T-helper 1 cell (primary cell): Measurements from ENCODE around the gene HCN3.
A peak's percentile ranks its signal among the peaks of the same experiment; 100 is the strongest.
"Not testable (repeated sequence)": the region's sequence is repeated elsewhere in the genome, so short reads cannot be mapped to it uniquely, and the experiment has no call there.

Experiments used
- DNase-seq, 5 donors: peaks; one replicate each; pipeline ENCODE4 v3.0.0-alpha.2; 2012 to 2020
- total RNA-seq, 4 donors: gene quantifications; one replicate each; lab custom pipeline; 2026; lab: John Stamatoyannopoulos, UW

Gene HCN3
- 2.0 to 4.6 (median 2.9) reads per million in 4 donors for total RNA-seq

DNA sequence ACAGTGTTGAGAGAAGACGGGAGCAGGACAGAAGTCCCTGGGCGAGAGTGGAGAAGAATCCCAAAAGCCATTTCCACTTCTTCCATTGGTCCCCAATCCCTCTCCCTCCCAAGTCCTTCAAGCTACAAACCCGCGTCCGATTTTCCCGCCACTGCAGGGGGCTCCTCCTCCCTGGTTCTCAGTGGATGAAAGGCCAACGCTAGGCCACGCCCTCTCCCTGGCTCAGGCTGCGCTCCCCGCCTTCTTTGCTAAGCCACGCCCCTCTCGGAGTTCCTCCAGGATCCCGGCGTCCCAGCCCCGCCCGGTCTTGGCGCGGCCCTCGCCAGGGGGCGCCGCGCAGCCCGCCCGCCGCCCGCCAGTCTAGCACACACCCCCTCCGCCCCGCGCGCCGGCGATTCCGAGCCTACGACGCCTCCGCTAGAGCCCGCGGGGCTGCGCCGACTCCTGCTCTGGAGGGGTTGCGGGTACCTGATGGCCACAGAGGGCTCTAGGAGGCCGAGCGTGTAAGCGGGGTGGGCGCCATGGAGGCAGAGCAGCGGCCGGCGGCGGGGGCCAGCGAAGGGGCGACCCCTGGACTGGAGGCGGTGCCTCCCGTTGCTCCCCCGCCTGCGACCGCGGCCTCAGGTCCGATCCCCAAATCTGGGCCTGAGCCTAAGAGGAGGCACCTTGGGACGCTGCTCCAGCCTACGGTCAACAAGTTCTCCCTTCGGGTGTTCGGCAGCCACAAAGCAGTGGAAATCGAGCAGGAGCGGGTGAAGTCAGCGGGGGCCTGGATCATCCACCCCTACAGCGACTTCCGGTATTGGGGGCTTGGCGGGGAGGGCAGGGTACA lies at the start of gene HCN3:
Gene HCN3 (plus strand): TSS at position 394 of the 832 bp plus-strand sequence. CDS start 128 bp downstream, at position 522.
- peak; percentile 86 to 89 (median 88) for DNase-seq

DNA sequence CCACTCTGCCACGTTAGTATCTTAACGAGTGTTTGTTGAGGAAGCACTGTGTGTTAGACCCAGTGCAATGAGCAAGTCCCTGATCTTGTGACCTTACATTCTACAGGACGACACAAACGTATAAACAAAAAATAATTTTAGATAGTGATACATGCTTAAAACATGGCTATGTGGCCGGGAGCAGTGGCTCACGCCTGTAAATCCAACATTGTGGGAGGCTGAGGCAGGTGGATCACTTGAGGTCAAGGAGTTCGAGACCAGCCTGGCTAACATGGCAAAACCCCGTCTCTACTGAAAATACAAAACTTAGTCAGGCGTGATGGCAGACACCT lies 49.2 kb upstream of the HCN3 start:
- no peak for DNase-seq

DNA sequence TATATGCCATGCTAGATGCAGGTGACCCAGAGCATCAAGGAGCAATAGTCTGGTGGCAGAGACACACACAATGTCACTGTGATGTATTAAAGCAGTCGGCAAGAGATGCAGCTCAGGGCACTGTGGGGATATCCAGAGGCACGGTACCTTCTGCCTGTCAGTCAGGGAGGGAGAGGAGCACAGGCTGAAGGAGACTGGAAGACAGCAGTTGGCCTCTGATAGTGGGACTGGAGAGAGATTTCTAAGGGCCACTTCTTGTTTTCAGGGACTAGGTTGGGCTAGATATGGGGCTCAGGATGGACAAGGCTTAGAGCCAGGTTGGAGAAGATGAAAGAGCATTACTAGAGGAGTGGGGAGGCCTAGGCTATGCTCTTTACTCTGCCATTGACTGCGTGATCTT lies 46.0 kb upstream of the HCN3 start:
- DNase-seq: not testable (repeated sequence)

DNA sequence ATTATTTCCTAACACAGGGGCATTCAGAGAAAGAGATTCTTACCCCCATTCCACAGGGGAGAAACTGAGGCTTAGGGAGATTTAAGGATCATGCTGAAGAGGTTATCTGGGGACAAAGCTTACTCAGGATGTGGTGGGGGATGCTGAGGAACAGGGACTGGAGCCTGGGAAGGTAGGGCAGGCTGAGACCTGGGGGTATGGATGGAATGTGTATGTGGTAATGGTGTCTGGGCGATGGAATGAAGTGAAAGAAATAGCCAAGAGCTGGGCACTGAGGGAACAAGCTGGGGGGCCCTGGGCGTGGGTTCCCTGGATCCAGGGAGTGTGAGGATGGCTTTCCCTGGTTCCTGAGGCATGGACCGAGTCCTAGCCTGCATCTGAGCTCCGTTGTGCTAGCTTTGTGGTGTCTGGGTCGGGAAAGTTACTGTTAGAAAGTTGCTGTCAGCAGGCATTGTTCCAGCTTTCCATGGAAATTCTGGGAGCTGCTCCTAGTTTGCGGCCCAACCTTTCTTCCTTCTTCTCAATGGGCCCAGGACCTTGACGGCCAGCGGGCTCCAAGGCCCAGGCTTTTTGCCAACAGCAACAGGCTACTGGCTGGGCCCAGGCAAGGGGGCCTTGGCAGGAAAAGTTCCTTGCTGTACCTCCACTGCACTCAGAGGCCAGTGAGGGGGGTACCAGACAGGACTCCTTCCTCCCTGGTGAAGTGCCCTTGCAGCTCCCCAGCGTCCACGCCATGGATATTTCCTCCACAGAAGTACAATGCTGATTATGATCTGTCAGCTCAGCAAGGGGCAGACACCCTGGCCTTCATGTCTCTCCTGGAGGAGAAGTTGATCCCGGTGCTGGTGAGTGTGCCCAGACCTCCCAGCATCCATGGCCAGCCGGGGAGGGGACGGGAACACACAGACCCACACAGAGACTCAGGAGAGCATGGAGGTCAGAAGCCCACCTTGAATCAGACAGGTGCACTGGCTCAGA lies 45.0 kb upstream of the HCN3 start:
- not testable (repeated sequence) for DNase-seq

DNA sequence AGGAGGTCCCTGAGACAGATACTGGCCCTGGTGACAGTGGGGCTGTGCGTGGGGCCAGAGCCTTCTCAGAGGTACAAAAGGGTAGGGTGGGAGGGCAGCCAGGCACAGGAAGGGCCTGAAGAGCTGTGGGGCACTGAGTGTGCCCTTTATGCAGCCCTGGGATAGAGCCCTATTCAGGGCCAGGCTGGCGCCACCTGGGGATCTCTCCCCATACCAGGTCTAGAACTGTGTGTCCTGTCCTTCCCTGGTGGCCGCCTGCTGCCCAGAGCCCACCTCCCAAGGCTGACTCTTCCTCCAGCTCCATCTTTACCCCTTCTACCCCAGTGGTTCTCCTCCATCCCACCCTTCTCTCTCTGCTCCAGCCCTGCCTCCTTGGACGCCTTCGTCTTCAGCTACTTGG lies 43.8 kb upstream of the HCN3 start:
- DNase-seq: not testable (repeated sequence)

DNA sequence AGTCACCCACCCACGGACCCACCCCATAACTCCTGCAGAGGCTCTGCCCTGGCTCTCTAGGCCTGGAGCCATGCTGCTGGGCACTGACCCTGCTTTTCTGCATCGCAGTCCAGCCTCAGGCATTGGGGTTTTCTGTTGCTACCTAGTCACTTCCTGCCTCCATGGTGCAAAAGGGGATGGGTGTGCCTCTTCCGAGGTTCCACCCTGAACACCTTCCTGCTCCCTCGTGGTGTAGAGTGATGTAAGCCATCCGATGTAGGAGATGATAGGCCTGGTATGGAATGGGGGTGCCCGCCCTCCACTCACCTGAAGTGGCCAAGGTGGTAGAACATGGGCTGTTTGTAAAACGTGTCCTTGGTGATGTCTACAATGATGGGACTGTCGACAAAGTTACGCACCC lies 41.9 kb upstream of the HCN3 start:
- not testable (repeated sequence) for DNase-seq

DNA sequence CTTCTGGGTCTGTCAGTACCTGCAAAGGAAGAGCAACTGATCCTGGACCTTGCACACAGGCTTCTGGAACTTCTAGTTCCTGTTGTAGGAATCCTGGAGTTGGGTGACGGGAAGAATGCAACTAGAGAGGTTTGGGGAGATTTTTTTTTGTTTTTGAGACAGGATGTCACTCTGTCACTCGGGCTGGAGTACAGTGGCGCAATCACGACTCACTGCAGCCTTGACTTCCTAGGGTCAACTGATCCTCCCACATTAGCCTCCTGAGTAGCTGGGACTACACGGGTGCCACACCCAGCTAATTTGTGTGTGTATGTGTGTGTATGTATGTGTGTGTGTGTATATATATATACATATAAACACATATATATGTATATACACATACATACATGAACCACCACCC lies 40.8 kb upstream of the HCN3 start:
- DNase-seq: no peak

DNA sequence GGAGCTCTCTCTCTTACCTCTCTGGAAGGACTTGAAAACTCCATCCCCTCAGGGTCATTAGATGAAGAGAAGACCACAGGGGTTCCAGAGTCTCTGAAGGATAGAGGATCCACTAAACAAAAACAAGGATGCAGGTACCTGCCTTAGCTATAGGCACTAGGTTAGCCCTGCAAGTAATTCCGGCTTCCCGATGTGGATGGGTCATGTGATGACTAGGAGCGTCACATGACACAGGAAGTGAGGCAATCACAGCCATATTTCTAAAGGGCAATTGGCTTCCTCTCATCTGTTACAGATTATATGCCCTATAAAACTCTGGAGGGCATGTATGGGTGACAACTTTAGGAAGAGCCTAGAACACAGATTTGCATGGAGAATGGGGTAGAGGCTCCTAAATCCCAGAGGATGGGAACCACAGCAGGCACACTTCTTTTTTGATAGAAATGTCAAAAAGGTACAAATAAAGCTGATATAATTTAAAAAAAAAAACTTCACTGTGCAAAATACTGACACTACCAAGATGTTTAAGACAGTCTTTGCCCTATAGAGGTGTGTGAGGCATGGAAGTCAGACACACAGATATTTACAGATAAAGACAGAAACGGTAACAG lies 36.1 kb upstream of the HCN3 start:
- DNase-seq: peak; percentile 28 to 82 (median 56)

DNA sequence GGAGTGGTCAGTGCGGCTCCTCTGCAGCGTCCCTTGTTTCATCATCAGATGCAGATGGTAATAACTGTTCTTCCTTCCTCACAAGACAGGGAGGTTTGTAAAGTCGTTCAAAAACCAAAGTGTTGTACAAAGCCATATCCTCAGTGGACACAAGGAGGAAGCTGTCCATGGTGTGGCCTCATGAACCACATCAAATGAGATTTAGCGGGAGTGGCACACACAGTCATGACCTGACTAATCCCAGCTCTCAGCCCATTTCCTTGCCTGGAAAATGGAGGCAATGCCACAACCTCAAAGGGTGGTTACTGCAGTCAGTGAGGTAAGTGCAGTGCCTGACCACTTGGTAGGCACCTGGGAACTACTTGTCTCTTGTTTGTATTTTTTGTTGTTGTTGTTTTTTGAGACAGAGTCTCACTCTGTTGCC lies 35.4 kb upstream of the HCN3 start:
- peak in 1 of 5 donors; percentile 27 for DNase-seq

DNA sequence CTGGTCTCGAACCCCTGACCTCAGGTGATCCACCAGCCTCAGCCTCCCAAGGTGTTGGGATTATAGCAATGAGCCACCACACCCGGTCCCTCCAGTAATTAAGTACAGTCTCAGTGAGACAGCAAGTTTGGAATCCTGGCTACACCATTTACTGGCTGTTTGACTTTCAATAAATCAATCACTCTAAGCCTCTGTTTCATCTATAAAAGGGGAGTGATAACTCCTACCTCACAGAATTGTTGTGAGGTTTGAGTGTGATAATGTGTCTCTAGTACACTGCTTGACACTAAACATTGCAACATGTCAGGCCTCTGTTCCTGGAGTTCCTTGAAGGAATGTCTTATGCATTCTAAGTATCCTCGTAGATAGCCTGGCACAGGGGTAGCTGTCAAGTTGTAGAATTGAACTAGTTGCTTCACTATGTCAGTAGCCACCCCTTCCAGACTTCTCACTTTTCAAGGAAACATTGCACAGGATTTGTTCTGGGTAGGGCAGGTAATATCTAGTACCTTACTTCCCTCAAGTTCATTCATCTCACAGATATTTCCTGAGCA lies 34.4 kb upstream of the HCN3 start:
- DNase-seq: no peak

DNA sequence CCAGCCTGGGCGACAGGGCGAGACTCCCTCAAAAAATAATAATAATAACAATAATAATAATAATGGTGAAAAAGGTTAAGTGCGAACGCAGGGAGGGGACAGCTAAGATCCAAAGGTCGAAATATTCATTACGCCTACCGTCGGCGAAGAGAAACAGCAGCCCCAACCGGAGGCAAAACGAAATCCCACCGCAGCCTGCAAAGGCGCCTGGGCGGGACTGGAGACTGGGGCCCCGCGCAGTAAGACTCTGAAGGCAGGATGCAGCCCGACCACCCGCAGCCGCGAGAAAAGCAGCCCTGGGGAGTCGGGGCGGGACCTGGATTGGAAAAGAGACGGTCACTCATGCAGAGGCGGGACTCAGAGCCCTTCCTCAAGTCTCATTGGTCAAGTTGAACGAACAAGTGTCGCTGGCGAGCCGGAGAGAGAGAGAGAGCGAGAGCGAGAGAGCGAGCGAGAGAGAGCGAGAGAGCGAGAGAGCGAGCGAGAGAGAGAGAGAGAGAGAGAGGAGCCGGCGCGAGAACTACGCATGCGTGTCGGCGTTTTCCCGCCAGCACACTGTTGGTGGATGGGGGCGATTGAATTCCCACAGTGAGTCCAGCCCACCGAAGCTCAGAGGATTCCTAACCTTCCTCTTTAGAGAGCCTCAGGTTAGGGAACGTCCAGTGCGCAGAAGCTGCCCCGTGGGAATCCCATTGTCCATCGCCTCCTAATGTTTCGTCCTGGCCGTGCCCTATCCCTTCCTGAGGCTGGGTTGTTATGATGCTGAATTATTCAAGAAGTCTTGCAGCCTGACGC lies 32.7 kb upstream of the HCN3 start:
- peak; percentile 87 to 99 (median 90) for DNase-seq

DNA sequence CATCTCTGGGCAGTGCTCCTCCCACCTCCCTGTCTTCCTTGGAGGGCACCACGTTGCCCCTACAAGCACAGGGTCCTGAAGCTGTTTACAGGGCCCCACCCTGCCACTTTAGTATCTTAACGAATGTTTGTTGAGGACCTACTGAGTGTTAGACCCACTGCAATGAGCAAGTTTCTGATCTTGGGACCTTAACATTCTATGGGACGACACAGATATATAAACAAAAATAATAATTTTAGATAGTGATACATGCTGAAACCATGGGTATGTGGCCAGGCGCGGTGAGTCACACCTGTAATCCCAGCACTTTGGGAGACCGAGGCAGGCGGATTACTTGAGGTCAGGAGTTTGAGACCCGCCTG lies 32.1 kb upstream of the HCN3 start:
- no peak for DNase-seq

DNA sequence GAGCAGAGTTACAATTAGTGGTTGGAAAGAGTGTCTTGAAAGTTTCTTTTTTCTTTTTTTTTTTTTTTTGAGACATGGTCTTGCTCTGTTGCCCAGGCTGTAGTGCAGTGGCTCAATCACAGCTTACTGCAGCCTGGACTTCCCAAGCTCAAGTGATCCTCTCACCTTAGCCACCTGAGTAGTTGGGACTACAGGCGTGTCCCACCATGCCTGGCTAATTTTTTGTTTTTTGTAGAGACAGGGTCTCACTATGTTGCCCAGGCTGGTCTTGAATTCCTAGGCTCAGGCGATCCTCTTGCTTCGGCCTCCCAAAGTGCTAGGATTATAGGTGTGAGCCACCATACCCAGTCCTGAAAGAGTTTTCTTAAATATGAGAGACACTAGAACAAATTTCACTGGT lies 30.5 kb upstream of the HCN3 start:
- DNase-seq: not testable (repeated sequence)

DNA sequence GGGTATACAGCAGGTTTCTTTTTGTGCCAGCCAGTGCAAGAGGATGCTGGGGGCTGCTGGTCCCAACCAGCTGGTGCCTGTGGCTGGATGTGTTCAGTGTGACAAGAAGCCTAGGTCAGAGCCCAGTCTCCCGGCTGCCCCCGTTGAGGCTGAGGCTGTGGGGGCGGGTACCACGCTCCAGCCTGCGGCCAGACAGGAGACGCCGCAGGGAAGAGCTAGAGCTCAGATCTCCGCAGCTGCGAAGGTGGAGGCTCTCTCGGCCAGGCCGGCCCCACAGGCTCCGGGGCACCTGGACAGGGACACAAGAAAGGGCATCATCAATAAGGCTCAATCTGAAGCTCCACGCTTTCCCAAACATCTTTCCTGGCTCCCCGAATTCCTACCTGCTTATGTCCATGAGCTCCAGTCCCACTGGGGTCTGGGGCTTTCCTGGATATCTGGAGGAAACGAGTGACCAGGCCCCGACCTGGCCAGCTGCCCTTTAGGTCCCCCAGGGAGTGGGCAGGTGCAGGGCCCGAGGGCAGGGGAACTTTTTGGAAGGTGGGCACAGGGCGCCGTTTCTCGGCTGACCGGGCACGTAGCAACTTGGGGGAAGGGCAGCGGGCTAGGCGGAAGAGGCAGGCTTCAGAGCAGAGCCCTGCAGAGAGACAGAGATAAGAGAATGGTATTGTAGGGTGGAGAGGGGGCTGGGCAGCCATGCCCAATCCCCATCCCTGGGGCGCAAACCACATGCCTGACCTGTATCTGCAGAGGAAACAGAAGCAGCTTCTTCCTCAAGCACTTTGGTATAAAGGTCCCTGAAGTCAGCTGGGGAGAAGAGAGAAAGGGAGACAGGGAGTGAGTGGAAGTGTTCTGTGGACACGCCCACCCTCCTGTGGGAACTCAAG lies 29.4 kb upstream of the HCN3 start:
- DNase-seq: no peak

DNA sequence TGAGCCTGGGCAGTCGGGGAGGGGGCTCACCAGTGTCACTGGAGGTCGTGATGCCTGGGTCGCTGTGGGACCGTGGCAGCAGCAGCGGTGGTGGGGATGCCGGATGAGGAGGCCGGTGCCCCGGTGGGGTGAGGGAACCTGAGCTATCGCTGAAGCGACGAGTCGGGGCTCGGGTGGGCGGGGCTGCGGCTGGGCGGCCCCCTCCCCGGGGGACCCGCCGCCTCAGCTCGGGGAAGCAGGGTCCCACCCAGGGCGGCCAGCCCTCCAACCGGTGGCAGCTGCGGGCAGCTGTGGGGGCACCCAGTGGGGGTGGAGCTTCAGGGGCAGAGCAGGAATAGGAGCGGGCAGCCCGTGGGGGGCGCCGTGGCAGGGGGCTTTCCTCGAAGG lies 27.0 kb upstream of the HCN3 start:
- no peak for DNase-seq

DNA sequence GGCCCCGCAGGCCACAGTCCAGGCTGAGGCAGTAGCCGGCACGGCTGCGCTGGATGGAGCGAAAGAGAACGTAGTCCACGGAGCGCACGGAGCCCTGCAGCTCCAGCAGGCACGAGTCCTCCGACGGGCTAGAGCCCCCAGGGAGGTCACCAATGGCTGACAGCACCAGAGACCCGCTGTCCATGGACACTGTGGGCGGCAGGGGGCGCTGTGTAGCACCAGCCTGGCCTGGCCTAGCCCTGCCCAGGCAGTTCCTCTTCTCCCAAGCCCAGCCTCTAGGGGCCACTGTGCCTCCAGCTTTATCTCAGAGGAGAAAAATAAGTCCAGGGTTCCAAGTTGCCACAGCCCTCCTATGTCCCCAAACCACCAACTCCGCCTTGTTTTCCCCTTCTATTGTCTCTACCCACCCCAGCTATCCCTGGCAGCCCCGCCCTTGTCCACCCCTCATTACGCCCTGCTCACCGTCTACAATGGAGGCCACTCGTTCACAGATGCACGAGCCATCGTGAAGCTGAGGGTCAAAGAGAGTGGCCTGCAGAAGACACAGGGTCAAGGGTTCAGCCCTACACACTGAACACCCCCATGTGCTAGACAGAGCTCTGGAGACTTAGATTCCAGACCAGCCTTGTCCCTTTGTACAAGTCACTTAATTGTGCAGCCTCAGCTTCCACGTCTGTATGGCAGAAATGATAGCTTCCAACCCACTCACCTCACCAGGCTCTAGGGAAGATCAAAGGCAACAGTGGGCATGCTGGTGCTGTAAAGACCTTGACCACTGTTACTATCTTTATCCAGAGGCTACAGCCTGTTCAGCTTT lies 26.4 kb upstream of the HCN3 start:
- DNase-seq: peak; percentile 91 to 96 (median 94)

DNA sequence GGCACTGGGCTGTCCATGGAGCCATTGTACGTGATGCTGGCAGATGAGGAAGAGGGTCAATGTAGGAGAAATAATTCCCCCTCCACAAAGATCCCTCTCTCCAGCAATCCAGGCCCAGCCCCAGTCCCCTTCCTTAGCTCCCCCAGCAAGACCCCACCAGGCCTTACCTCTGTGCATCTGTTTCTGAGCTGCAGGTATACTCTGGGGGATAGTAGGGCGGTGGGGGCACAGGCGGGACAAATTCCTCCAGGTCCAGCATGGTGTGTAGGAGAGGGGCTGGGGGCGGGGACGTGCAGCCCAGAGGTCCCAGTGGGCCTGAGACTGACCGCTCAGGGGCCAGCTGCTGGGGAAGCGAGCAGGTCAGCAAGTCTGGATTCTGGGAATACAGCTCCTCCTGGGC lies 25.7 kb upstream of the HCN3 start:
- DNase-seq: no peak

DNA sequence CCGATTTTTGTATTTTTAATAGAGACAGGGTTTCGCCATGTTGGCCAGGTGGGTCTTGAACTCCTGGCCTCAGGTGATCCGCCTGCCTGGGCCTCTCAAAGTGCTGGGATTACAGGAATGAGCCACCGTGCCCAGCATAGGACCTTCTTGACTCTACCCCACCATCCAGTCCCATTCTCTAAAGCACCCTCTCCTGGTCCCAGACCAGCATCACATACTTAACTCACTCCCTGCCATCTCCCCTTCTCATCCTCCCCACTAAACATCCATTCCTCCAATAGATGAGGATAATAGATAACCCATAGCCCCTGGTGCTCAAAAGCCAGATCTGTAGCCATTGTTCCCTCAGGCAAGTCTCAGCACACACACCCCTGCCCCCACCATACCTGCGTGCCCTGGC lies 24.1 kb upstream of the HCN3 start:
- no peak for DNase-seq

DNA sequence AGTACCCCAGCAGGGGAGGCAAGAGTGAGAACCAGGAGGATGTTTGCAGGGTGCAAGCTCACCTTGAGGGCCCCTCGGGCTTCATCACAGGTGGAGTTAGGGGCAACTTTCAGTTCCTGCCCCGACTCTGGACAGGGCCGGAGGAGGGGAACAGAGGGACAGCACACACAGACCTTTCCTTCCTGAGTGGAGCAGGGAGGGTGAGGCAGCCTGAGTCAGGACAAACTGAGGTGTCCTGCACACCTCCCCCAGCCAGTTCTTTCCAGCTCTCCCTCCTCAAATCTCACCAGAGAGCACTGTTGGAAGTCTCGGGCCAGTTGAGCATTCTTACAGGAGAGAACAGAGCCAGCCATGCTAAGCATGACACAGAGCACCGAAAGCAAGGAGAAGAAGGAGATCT lies 23.5 kb upstream of the HCN3 start:
- DNase-seq: no peak

DNA sequence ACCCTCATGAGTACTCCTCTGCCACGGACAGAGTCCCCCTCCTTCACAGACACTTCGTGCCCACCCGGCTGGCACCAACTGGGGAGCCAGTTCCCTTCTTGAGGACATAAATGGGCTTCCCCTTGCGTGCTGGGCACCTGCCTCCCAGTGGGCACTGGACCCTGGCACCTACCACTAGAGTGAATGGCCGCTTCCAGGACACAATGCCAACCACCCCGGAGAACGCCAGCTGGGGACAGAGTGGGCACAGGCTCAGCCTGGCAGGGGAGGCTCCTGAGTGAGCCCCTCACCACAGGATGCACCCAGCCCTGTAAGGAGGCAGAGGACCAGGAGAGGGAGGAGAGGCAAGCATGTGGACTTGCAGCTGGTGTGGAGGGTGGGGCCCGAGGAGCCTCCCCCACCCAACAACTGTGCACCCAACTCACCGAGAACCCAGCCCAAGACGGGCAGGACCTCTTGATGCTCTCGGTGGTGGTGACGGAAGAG lies 23.0 kb upstream of the HCN3 start:
- DNase-seq: no peak
